SKM-1 treated with dmso at 0.1 percent for 144 hours (cell line): ENCODE measurements around the gene AKAP12.
A peak's percentile ranks its signal among the peaks of the same experiment; 100 is the strongest.
"Not testable (repeated sequence)": the region's sequence is repeated elsewhere in the genome, so short reads cannot be mapped to it uniquely, and the experiment has no call there.

Experiments used
- DNase-seq: peaks from one replicate; lab custom pipeline; 2025; ENCODE audit not compliant: unreplicated experiment; lab: John Stamatoyannopoulos, UW

Gene AKAP12

GRCh38 chr6:151340219-151340978 is 100.6 kb downstream of the AKAP12 start:
- no peak for DNase-seq

GRCh38 chr6:151341476-151342195 is 101.9 kb downstream of the AKAP12 start:
- DNase-seq: no peak

GRCh38 chr6:151342750-151343149 is 103.0 kb downstream of the AKAP12 start:
- DNase-seq: not testable (repeated sequence)

- DNase-seq: peak; percentile 100
Measured at GRCh38 chr6:151349651-151350270, 110.0 kb downstream of the AKAP12 start.

DNA sequence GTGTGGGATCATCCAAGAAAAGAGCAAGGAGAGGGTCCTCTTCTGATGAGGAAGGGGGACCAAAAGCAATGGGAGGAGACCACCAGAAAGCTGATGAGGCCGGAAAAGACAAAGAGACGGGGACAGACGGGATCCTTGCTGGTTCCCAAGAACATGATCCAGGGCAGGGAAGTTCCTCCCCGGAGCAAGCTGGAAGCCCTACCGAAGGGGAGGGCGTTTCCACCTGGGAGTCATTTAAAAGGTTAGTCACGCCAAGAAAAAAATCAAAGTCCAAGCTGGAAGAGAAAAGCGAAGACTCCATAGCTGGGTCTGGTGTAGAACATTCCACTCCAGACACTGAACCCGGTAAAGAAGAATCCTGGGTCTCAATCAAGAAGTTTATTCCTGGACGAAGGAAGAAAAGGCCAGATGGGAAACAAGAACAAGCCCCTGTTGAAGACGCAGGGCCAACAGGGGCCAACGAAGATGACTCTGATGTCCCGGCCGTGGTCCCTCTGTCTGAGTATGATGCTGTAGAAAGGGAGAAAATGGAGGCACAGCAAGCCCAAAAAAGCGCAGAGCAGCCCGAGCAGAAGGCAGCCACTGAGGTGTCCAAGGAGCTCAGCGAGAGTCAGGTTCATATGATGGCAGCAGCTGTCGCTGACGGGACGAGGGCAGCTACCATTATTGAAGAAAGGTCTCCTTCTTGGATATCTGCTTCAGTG is 110.8 kb downstream of the AKAP12 start:
- DNase-seq: no peak

DNA sequence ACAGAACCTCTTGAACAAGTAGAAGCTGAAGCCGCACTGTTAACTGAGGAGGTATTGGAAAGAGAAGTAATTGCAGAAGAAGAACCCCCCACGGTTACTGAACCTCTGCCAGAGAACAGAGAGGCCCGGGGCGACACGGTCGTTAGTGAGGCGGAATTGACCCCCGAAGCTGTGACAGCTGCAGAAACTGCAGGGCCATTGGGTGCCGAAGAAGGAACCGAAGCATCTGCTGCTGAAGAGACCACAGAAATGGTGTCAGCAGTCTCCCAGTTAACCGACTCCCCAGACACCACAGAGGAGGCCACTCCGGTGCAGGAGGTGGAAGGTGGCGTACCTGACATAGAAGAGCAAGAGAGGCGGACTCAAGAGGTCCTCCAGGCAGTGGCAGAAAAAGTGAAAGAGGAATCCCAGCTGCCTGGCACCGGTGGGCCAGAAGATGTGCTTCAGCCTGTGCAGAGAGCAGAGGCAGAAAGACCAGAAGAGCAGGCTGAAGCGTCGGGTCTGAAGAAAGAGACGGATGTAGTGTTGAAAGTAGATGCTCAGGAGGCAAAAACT is 111.5 kb downstream of the AKAP12 start:
- no peak for DNase-seq

GRCh38 chr6:151351731-151352130 is 112.0 kb downstream of the AKAP12 start:
- no peak for DNase-seq

- DNase-seq: no peak
Measured at GRCh38 chr6:151352410-151353396, 112.9 kb downstream of the AKAP12 start.

- no peak for DNase-seq
Measured at GRCh38 chr6:151353795-151354194, 114.0 kb downstream of the AKAP12 start.

- DNase-seq: not testable (repeated sequence)
Measured at GRCh38 chr6:151356983-151357382, 117.2 kb downstream of the AKAP12 start.

- no peak for DNase-seq
Measured at GRCh38 chr6:151357758-151358436, 118.1 kb downstream of the AKAP12 start.

DNA sequence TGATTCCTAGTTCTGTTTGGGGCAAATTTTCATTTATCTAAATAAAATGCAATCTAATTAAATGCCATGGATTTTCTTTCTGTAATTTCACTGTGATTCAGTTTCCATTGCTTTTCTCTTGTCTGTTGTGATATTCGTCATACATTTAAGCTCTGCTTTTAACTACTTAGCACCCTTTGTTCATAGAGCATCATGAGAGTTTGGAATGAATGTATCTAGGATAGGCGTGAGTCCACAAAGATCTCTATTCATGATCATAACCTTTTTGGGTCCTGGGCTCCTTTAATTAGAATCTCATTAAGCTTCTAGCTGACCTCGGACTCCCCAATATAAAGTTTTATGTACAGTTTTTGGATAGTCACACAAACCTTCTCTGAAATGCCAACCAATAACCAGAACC is 118.7 kb downstream of the AKAP12 start:
- DNase-seq: no peak

DNA sequence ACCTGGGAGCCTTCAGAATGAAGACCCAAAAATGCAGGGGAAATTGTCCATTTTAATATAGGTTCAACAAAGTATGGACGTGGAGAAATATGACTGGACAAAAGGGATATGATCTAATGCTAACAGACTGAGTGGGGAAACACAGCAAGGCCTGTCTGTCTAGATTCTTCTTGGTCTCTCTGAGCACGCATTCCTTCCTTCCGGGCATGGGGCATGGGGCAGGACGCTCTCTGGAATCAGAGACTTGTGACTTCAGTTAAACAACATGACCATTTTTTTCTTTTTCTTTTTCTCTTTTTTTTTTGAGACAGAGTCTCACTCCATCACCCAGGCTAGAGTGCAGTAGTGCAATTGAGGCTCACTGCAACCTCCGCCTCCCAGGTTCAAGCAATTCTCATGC is 119.7 kb downstream of the AKAP12 start:
- no peak for DNase-seq

DNA sequence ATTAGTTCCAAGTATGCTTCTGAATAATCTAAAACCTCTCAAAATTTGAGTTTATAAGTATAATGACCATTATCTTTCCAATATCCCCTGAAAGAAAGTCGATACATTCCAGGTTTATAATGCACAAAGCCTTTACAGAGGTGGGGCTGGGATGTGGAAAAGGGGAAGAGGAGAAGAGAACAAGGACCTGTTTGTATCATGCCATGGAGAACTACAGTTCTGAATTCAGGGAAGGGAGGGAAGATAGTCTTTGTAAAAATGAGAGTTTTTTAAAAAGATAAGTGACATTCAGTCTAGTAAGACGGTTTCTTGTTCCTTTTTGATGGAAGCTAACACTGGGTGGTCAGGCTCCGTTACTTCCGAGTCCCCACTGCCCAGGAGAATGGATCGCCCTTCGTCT is 125.5 kb downstream of the AKAP12 start:
- DNase-seq: no peak

DNA sequence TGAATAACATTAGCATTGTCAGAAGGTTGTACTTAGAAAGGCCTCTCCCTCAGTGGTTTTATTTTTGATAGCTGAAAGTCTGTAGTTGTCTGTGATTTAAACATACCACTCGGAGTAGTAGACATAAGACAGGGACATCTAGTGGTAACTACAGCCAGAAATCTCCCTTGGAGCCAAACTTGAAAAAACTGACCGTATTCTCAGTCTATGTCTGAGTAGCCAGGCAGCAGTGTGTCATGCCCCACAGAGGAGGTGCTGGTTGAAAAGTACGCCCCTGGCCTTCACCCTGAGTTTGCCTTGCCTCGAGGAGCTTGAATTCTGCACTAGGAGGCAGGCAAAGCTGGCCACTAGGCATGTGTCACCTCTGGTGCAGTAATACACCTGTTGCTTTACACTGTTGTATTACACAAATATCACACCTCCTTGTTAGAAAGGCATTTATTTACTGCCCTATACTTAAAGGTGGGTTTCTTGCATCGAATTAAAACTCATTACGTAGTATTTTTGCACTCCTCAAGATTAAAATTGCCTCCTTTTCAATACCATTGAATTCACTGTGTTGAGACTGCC is 130.8 kb downstream of the AKAP12 start:
- no peak for DNase-seq

DNA sequence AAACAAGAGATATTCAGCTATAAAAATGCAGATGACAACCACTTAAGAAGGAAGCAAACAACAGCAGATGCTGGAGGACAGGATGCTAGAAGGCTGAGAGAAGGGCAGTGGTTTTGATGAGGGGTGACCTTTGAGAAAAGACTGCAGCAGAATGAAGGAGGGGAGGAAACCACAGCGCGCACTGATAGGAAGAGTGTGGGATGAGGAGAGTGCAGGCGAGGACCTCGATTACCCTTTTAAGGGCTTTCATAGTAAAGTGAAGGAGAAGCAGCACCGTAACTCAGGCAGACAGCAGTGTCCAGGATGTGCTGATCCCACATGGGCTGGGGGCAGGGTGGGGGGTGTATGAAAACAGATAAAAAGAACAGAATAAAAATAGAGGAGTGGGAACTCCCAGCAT is 132.4 kb downstream of the AKAP12 start:
- no peak for DNase-seq

DNA sequence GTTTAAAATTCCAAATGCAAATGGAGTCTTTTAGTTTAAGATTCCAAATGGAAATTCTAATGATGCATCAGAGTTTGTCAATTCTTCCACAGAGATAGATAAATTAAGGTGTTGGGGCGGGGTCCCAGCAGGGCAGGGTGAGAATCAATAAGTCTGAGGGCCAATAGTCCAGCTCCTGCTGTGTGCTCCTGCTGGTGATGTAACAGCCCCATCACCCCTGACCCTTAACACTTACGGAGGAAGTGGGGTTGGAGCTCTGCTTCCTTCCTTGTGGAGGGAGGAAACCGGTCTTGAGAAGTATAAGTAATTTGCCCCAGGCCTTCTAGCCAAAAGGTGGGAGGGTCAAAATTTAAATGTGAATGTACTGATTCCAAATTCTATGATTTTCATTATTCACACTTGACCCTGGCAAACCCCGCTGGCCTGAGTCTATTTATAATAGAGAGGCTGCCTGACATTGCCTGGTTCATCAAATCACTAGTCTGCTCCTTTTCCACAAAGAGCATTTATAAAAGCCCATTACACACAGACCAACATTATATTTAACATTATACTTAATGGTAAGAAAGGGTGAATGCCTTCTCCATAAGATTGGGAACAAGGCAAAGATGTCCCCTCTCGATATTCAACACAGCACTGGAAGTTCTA is 134.4 kb downstream of the AKAP12 start:
- DNase-seq: peak; percentile 63

GRCh38 chr6:151375833-151376232 is 136.1 kb downstream of the AKAP12 start:
- no peak for DNase-seq

DNA sequence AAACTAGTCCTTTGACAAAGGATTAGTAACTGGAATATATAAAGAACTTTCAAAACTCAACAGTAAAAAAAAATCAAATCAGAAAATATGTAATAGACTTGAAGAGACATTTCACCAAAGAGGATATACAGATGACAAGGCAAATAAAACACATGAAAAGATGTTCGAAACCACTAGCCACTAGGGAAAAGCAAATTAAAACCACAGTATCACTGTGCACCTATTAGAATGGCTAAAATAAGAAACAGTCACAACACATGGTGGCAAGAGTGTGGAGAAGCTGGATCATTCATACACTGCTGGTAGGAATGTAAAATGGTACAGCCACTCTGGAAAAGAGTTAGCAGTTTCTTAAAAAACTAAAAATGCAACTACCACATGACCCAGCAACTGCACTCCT is 136.7 kb downstream of the AKAP12 start:
- no peak for DNase-seq
